Epithelial cell of prostate (primary cell): ENCODE results near the gene UBE2D2.

Experiments
- DNase-seq: peaks from one replicate; pipeline ENCODE4 v3.0.0-alpha.2; 2011; ENCODE audit warnings: low read depth, low spot score
- H3K27ac ChIP-seq: fragments of 450-650 bp; 2 replicates; pipeline ENCODE4 v1.5.1; 2017; ENCODE audit warnings: mild to moderate bottlenecking

Gene UBE2D2

GRCh38 chr5:139644646-139645429 is 83.7 kb downstream of the UBE2D2 start:
- DNase-seq: no peak

GRCh38 chr5:139645430-139645871 is 84.3 kb downstream of the UBE2D2 start:
- H3K27ac ChIP-seq: no peak overlapping the region
- DNase-seq: no peak

More at GRCh38 chr5:139644646-139645429, 83.7 kb downstream of the UBE2D2 start:
- no peak overlapping the region for H3K27ac ChIP-seq

- no peak overlapping the region for H3K27ac ChIP-seq
- no peak for DNase-seq
Observed at GRCh38 chr5:139646111-139646510, 85.0 kb downstream of the UBE2D2 start.

- DNase-seq: no peak
- H3K27ac ChIP-seq: no peak overlapping the region
Observed at GRCh38 chr5:139646912-139647505, 85.9 kb downstream of the UBE2D2 start.

GRCh38 chr5:139647506-139648204 is 86.5 kb downstream of the UBE2D2 start:
- no peak overlapping the region for H3K27ac ChIP-seq
- DNase-seq: no peak

- no peak for DNase-seq
- H3K27ac ChIP-seq: no peak within 1 kb of the TSS
Observed at GRCh38 chr5:139648205-139649081, 87.3 kb downstream of the UBE2D2 start, which contains the start of gene CXXC5. CXXC5 (plus strand) TSS chr5:139648349; CDS start chr5:139680524, 32,175 bp downstream.

GRCh38 chr5:139649082-139649991 is 88.2 kb downstream of the UBE2D2 start:
- DNase-seq: no peak
- H3K27ac ChIP-seq: no peak overlapping the region

- DNase-seq: no peak
- H3K27ac ChIP-seq: no peak overlapping the region
Observed at GRCh38 chr5:139650031-139650688, 89.0 kb downstream of the UBE2D2 start.

- no peak overlapping the region for H3K27ac ChIP-seq
- no peak for DNase-seq
Observed at GRCh38 chr5:139650689-139651042, 89.5 kb downstream of the UBE2D2 start.

- DNase-seq: no peak
- H3K27ac ChIP-seq: no peak overlapping the region
Observed at GRCh38 chr5:139651043-139651834, 90.1 kb downstream of the UBE2D2 start.

- peak overlapping the region; percentile 30 for H3K27ac ChIP-seq
- DNase-seq: peak; percentile 75
Observed at GRCh38 chr5:139651853-139652787, 91.0 kb downstream of the UBE2D2 start.

GRCh38 chr5:139652788-139653241 is 91.7 kb downstream of the UBE2D2 start:
- peak overlapping the region; percentile 30 for H3K27ac ChIP-seq
- DNase-seq: no peak

GRCh38 chr5:139653616-139654015 is 92.5 kb downstream of the UBE2D2 start:
- H3K27ac ChIP-seq: no peak overlapping the region
- no peak for DNase-seq

GRCh38 chr5:139654464-139654863 is 93.3 kb downstream of the UBE2D2 start:
- no peak overlapping the region for H3K27ac ChIP-seq
- DNase-seq: no peak

GRCh38 chr5:139654871-139655491 is 93.8 kb downstream of the UBE2D2 start:
- no peak overlapping the region for H3K27ac ChIP-seq
- DNase-seq: no peak

GRCh38 chr5:139655727-139656271 is 94.7 kb downstream of the UBE2D2 start:
- H3K27ac ChIP-seq: no peak overlapping the region
- no peak for DNase-seq
